ENCODE data around the gene REPS1.

GRCh38 chr6:138965971-138966370, 22.1 kb downstream of the REPS1 start:
- TF ChIP-seq POLR2A (IDR thresholded peaks at IDR 0.05; ENCODE audit: low read depth, low read length) (no peak), SPI1 (IDR thresholded peaks at IDR 0.05; ENCODE audit: low read depth, low read length) (no peak)

Measured in GM12891 (cell line).